Fibroblast of the aortic adventitia (primary cell): ENCODE data around the gene GPR161. TPM values are rescaled to one million over a fixed set of nuclear protein-coding genes. Genes with fewer than 3 reads are reported as not detected.

Experiments
- DNase-seq: peaks from one replicate; pipeline ENCODE4 v3.0.0-alpha.2; 2010; ENCODE audit warnings: low read depth
- H3K4me3 ChIP-seq: 2 replicates; pipeline ENCODE4 v1.5.1; 2011; ENCODE audit warnings: low read depth, mild to moderate bottlenecking, control low read depth, low read length, moderate library complexity
- total RNA-seq: library from RNA; depleted of rRNA; stranded (reverse); fragments of >200 nt; gene quantifications from 2 replicates; pipeline ENCODE4 v1.2.3, GENCODE V29; 2012; ENCODE audit warnings: low replicate concordance
- TF ChIP-seq, protein P1 (sequence below): IDR thresholded peaks from 2 replicates; pipeline ENCODE4 v1.5.1; 2011; ENCODE audit warnings: mild to moderate bottlenecking, low read length, control low read depth, inconsistent platforms; ENCODE audit not compliant: insufficient read depth

The GPR161 gene
- total RNA-seq, 1 donor, result 12.3 TPM

DNA sequence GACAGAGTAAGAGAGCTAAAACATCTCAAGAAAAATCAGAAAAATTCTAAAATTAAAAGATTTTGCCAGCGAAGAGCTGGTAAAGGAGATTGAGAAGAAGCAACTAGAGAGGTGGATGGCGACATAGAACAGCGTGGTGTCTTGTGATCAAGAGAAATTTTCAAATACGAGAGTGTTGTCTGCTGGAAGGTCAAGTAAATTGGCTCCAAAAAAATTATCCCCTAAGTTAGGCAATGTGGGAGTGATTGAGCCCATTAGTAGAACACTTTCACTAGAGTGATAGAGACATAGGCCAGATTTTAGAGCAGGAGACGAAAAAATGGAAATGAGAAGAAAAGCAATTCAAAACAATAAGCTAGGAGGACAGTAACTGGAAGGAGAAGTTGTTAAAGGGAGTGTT is 105.5 kb downstream of the GPR161 start:
- no peak overlapping the region for H3K4me3 ChIP-seq
- TF ChIP-seq, protein P1, sequence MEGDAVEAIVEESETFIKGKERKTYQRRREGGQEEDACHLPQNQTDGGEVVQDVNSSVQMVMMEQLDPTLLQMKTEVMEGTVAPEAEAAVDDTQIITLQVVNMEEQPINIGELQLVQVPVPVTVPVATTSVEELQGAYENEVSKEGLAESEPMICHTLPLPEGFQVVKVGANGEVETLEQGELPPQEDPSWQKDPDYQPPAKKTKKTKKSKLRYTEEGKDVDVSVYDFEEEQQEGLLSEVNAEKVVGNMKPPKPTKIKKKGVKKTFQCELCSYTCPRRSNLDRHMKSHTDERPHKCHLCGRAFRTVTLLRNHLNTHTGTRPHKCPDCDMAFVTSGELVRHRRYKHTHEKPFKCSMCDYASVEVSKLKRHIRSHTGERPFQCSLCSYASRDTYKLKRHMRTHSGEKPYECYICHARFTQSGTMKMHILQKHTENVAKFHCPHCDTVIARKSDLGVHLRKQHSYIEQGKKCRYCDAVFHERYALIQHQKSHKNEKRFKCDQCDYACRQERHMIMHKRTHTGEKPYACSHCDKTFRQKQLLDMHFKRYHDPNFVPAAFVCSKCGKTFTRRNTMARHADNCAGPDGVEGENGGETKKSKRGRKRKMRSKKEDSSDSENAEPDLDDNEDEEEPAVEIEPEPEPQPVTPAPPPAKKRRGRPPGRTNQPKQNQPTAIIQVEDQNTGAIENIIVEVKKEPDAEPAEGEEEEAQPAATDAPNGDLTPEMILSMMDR, result no peak
- no peak for DNase-seq

Other genes starting within 250 kb of the GPR161 start
- 0.09 and 0.25 TPM in 2 replicates for gene ADCY10, start 222.8 kb downstream of the GPR161 start, total RNA-seq
- gene DCAF6, start 200.2 kb downstream of the GPR161 start, total RNA-seq, result 68.9 and 83.4 TPM in 2 replicates
- gene MPC2, start 199.9 kb downstream of the GPR161 start, total RNA-seq, result 14.9 and 49.3 TPM in 2 replicates
- gene TIPRL, start 42.0 kb upstream of the GPR161 start, total RNA-seq, result 30.7 and 41.7 TPM in 2 replicates
- 46.0 and 72.8 TPM in 2 replicates for gene SFT2D2, start 89.1 kb upstream of the GPR161 start, total RNA-seq
- 0.99 TPM in 1 of 2 replicates, not detected in the other for gene TBX19, start 143.9 kb upstream of the GPR161 start, total RNA-seq